GM19468 (cell line): Measurements from ENCODE around the gene HCK.
"Not testable (repeated sequence)": the region's sequence is repeated elsewhere in the genome, so short reads cannot be mapped to it uniquely, and the experiment has no call there.

ENCODE experiments used
- ATAC-seq: cut with Tn5 transposase; IDR thresholded peaks from one replicate; pipeline ENCODE4 v1.9.1; 2021; ENCODE audit warnings: mild to moderate bottlenecking, moderate library complexity, moderate number of reproducible peaks; ENCODE audit not compliant: unreplicated experiment; ENCODE audit errors: extremely low read depth

Gene HCK

DNA sequence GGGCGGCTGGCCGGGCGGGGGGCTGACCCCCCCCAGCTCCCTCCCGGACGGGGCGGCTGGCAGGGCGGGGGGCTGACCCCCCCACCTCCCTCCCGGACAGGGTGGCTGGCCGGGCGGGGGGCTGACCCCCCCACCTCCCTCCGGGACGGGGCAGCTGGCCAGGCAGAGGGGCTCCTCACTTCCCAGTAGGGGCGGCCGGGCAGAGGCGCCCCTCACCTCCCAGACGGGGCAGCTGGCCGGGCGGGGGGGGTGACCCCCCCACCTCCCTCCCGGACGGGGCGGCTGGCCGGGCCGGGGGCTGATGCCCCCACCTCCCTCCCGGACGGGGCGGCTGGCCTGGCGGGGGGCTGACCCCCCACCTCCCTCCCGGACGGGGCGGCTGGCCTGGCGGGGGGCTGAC is 69.9 kb downstream of the HCK start:
- not testable (repeated sequence) for ATAC-seq

GRCh38 chr20:32123088-32123487 is 71.0 kb downstream of the HCK start:
- no peak for ATAC-seq

- ATAC-seq = no peak
These were observed 72.9 kb downstream of the HCK start for GRCh38 chr20:32124916-32125454.

DNA sequence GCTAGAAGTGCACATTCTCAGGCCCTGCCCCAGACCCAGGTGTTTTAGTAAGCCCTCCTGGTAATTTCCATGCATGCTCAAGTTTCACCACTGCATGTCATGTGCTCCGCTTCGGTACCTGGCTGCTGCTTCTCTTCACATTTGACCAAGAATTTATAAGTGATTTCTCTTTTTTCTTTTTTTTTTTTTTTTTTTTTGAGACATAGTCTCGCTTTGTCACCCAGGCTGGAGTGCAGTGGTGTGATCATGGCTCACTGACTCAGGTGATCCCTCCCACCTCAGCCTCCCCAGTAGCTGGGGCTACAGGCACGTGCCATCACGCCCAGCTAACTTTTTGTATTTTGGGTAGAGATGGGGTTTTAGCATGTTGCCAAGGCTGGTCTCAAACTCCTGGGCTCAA is 73.5 kb downstream of the HCK start:
- ATAC-seq = no peak

DNA sequence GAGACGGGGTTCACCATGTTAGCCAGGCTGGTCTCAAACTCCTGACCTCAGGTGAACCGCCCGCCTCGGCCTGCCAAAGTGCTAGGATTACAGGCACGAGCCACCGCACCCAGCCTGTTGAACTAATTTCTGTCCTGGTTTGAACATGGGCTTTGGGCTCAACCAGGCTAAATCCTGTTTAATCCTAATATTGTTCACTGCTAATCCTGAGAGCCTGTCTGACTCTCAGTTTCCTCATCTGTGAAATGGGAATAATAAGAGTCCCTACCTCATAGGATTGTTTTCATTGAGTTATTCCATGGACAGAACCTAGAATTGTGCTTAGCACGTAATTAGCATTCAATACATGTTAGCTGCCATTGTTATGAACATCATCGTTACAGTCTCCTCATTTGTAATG is 74.9 kb downstream of the HCK start:
- no peak for ATAC-seq

- no peak for ATAC-seq
These were observed 75.3 kb downstream of the HCK start for GRCh38 chr20:32127347-32127746.

GRCh38 chr20:32128167-32128566 is 76.1 kb downstream of the HCK start:
- no peak for ATAC-seq

DNA sequence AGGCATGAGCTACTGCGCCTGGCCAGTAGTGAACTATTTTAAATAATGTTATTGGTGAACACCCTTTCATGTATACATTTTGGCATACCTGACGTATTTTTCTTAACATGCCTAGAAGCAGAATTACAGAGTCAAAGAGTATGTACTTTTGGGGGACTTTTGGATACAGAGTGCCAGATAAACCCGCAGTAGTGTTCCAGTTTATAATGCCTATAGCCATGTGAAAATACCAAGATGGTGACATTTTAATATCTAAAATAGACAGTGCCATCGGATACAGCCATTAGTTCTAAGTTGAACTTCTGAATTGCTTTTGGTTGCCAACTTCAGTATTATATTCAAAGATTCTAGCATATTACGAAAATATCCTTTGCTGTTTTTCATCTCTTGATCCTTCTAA is 77.8 kb downstream of the HCK start:
- ATAC-seq = no peak

DNA sequence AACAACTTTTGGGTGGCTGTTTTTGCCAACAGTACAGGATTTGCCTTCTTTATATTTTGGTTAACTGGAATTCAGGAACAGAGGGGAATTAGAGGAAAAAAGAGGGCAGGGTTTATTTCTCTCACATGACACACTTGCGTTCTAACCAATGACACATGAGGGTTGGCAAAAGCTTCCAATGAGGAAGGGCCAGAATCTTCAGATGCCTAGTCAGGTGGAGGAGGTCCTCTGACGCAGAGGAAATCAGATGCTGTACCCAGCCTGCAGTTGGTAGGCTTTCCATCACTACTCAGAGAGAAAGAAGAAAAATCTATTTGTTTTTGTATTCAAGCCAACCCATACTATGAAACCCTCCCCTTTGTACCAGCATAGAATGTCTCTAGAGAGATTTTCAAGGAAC is 78.3 kb downstream of the HCK start:
- no peak for ATAC-seq

DNA sequence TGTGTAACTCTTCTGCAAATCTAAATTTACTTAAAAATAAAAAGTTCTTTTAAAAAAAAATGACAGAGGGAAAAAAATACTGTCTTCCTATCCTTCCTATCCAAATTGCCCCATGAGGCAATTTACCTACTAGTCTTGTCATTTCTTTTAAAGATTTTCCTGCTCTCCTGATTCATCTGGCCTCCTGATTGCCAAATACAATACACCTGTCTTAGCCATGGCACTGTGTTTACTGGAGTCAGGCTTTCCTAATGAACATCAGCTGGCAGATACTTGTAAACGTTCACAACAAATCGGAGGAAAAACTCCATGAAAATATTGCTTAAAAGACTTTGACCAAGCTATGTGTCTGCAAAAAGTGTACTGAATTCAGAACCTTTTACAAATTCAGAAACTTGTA is 78.9 kb downstream of the HCK start:
- ATAC-seq = no peak

GRCh38 chr20:32132911-32133549 is 81.0 kb downstream of the HCK start:
- ATAC-seq = peak; percentile 45

- ATAC-seq = no peak
These were observed 82.0 kb downstream of the HCK start for GRCh38 chr20:32134026-32134425.

- ATAC-seq = no peak
These were observed 84.0 kb downstream of the HCK start for GRCh38 chr20:32135983-32136515.

DNA sequence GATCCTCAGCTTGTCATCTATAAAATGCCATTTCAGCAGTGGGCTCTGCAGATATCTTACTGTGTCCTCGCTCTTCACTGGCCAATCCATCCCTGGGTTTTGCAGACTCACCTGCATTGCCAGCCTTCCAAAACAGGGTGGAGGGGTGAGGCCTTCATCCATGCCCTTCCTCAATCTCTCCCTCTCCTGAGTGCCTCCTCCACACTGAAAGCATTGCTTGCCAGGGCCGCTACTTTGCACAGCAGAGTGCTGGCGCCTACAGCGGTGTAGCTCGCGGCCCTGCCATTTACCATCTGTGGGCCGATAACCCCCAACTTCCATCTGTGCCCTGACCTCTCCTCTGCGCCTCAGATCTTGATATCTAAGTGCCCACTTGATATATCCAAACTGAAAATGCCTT is 86.9 kb downstream of the HCK start:
- no peak for ATAC-seq

- ATAC-seq = no peak
These were observed 87.9 kb downstream of the HCK start for GRCh38 chr20:32139947-32140346.

GRCh38 chr20:32140603-32141002 is 88.6 kb downstream of the HCK start:
- ATAC-seq = no peak

GRCh38 chr20:32141465-32141980 is 89.5 kb downstream of the HCK start:
- ATAC-seq = no peak

- ATAC-seq = no peak
These were observed 90.0 kb downstream of the HCK start for GRCh38 chr20:32142088-32142487.

DNA sequence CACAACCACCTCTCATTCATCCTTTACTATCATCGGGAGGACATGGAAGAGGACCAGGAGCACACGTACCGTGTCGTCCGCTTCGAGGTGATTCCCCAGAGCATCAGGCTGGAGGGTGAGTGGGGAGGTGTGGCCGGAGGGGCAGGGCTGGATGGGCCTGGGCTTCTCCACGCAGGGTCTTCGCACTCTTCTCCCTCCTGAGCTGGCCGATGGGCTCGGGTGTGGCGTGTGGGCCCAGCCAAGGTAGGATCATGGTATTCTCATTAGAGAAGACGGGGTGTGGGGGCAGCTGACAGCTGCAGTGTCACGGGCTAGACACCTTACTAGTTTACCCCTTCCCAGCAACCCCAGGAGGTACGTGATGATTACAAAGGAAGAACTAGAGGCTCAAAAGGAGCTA is 90.9 kb downstream of the HCK start:
- ATAC-seq = no peak

GRCh38 chr20:32144898-32145662 is 93.0 kb downstream of the HCK start:
- no peak for ATAC-seq

GRCh38 chr20:32149566-32150170 is 97.6 kb downstream of the HCK start:
- ATAC-seq = no peak
